IPS-15b (cell line): ENCODE data around the gene FDX2.

ENCODE experiments used
- H3K27me3 ChIP-seq: one replicate; pipeline ENCODE4 v1.6.1; 2013; ENCODE audit warnings: low read length; ENCODE audit not compliant: control insufficient read depth, insufficient read depth
- H3K36me3 ChIP-seq: one replicate; pipeline ENCODE4 v1.6.1; 2013; ENCODE audit warnings: low read length; ENCODE audit not compliant: control insufficient read depth, insufficient read depth
- H3K4me1 ChIP-seq: one replicate; pipeline ENCODE4 v1.6.1; 2013; ENCODE audit warnings: mild to moderate bottlenecking, low read length; ENCODE audit not compliant: control insufficient read depth, insufficient read depth
- H3K4me3 ChIP-seq: one replicate; pipeline ENCODE4 v1.5.1; 2013; ENCODE audit warnings: low read depth, low read length
- H3K9ac ChIP-seq: one replicate; pipeline ENCODE4 v1.6.1; 2013; ENCODE audit warnings: low read depth, mild to moderate bottlenecking, low read length
- H3K9me3 ChIP-seq: one replicate; pipeline ENCODE4 v1.6.1; 2013; ENCODE audit warnings: mild to moderate bottlenecking, low read length; ENCODE audit not compliant: control insufficient read depth, insufficient read depth

Gene FDX2

GRCh38 chr19:10329555-10329954 is 13.7 kb upstream of the FDX2 start:
- Histone ChIP-seq H3K9ac (no peak overlapping the region), H3K4me1 (peaks cover 3% of the 10 kb centered on the region), H3K27me3 (peaks cover 5% of the 10 kb centered on the region), H3K9me3 (no peaks in the 10 kb centered on the region), H3K4me3 (no peak overlapping the region), H3K36me3 (peaks cover 33% of the 10 kb centered on the region)

DNA sequence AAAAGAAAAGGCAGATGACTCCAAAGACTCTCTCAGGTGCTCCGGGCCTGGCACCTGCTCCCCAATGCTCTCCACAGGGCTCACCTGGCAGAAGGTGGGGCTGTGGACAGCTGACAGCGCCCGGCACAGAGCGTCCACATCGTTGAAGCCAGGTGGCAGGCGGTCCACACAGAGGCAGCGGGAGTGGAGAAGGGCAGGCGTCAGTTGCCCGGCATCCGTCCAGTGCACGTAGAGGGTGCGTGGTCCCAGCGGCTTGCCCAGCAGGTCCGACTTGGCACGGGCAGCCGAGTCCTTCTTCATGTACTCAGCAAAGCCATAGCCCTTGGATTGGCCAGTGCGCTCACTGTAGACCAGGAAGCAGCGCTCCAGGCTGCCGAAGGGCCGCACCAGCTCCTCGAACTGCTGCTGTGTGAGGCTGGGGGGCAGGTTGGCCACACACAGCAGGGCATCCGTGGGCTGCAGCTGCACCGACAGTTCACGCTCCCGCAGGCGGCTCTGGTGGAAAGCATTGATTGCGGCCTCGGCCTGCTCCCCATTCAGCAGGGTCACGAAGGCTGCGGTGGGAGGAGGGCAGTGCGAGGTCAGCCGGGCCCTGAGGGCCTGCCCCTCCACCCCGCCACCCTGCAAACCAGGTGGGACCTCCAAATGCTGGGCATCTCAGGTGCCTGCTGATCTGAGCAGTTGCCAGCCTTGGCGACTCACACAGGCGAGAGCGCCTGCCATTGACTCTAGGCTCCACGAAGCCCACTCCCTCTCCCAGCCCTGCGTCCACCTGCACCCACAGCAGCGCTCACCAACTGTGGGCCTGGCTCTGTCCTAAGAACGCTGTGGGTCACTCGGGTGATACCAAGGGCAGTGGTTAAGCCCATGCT is 13.0 kb upstream of the FDX2 start:
- Histone ChIP-seq H3K4me1 (peaks cover 3% of the 10 kb centered on the region), H3K9ac (no peak overlapping the region), H3K9me3 (no peaks in the 10 kb centered on the region), H3K4me3 (no peak overlapping the region), H3K36me3 (peaks cover 40% of the 10 kb centered on the region), H3K27me3 (no peaks in the 10 kb centered on the region)

DNA sequence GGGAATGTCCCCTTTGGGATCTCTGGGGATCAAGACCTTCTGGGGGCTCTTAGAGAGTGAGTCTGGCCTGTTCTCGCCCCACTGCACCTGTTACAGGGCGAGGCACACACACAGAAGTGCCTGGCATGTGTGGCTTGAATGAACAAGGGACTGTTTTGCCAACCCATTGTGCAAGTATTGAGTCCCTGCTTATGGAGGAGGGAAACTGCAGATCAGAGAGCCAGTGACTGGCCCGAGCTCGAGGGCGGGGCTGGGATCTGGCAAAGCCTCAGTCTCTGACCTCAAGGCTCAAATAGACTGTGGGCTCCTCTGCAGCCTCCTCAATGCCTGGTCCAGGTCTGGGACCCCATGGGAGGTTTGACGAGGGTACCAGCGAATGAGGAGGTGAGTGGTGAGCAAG is 12.0 kb upstream of the FDX2 start:
- Histone ChIP-seq H3K9ac (no peak overlapping the region), H3K36me3 (peaks cover 50% of the 10 kb centered on the region), H3K4me1 (peaks cover 3% of the 10 kb centered on the region), H3K4me3 (no peak overlapping the region), H3K27me3 (no peaks in the 10 kb centered on the region), H3K9me3 (no peaks in the 10 kb centered on the region)

GRCh38 chr19:10325732-10326131 is 9.9 kb upstream of the FDX2 start:
- Histone ChIP-seq H3K4me3 (no peak overlapping the region), H3K27me3 (no peaks in the 10 kb centered on the region), H3K4me1 (no peaks in the 10 kb centered on the region), H3K9ac (no peak overlapping the region), H3K9me3 (no peaks in the 10 kb centered on the region), H3K36me3 (peaks cover 70% of the 10 kb centered on the region)

DNA sequence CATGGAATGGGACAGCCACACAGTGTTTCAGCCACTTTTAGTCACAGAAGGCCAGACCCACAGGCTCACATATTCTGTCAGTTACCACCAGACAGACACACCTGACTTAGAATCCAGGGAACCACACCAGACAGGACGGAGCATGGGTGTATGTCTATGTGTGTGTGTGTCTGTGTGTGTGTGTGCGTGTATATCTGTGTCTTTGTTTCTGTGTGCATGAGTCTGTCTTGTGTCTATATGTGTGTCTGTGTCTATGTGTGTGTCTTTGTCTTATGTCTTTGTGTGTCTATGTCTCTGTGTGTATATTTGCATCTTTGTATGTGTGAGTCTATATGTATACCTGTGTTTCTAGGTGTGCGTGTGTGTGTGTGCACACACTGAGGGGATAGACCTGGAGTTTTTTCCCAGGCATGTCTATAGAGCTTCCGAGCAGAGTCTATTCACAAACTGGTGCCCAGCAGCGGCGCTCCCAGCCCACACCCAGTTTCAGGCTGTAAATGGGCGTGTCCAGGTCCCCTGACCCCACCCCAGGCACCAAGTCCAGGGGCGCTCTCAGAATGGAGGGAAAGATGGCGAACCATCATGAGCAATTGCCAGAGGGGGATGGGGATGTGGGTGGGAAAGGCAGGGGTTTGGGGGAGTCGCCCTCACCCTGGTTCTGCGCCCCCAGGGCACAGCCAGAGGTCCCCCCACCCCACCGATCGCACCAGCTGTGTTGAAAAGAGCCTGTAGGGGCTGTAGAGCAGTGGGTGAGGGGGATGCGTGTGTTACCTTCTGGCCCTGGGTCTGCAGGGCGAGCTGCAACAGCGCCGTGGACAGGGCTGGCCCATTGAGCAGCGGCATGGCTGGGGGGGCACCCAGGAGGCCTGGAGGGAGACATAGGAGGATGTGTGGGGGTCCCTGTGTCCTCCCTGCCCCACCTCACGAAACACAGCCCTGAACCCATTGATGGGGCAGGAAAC is 6.3 kb upstream of the FDX2 start:
- no peaks in the 10 kb centered on the region for H3K9me3 ChIP-seq
- no peaks in the 10 kb centered on the region for H3K27me3 ChIP-seq
- H3K4me1 ChIP-seq = no peaks in the 10 kb centered on the region
- H3K36me3 ChIP-seq = peaks cover 56% of the 10 kb centered on the region
- no peak overlapping the region for H3K4me3 ChIP-seq
- no peak overlapping the region for H3K9ac ChIP-seq

- no peaks in the 10 kb centered on the region for H3K9me3 ChIP-seq
- no peak overlapping the region for H3K9ac ChIP-seq
- H3K36me3 ChIP-seq = peaks cover 62% of the 10 kb centered on the region
- H3K4me1 ChIP-seq = no peaks in the 10 kb centered on the region
- H3K4me3 ChIP-seq = no peak overlapping the region
- H3K27me3 ChIP-seq = no peaks in the 10 kb centered on the region
Observed at GRCh38 chr19:10321417-10321797, 5.6 kb upstream of the FDX2 start.

DNA sequence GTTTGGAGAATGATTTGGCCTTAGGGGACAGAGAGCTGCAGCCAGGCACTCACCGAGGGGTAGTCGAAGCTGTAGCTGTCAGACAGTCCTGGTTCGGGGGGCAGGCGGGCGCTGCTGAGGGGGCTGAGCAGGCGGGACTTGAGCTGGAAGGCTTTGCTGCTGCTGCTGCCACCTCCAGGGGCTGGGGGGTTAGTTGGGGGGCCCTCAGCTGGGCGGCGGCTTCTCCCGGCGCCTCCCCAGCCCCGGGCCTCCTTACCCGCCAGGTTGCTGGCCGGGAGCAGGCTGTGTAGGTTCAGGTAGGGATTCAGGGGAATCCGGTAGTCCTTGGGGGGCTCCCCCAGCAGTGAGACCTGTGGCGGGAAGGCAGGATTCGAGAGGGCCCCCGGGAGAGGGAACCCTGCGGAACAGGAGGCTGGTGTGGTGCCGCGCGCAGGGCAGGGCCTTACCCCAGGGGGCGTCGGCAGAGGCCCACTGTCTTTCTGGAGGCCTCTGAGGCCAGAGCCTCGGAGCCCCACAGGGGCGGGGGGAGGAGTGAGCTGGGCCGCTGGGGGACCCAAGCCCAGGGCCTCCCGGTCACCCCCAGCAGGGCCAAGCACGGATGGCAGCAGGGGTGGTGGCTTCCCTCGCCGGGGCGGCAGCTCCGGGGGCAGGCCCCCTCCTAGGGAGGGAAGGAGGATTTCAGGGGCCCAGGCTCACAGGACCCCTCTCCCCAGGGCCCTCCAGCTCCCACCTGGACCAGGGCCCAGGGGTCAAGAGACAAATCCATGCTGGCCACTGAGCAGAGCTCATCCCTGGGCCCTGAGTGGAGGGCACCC is 5.0 kb upstream of the FDX2 start:
- Histone ChIP-seq H3K9me3 (no peaks in the 10 kb centered on the region), H3K4me3 (no peak overlapping the region), H3K36me3 (peaks cover 62% of the 10 kb centered on the region), H3K9ac (no peak overlapping the region), H3K4me1 (no peaks in the 10 kb centered on the region), H3K27me3 (no peaks in the 10 kb centered on the region)

DNA sequence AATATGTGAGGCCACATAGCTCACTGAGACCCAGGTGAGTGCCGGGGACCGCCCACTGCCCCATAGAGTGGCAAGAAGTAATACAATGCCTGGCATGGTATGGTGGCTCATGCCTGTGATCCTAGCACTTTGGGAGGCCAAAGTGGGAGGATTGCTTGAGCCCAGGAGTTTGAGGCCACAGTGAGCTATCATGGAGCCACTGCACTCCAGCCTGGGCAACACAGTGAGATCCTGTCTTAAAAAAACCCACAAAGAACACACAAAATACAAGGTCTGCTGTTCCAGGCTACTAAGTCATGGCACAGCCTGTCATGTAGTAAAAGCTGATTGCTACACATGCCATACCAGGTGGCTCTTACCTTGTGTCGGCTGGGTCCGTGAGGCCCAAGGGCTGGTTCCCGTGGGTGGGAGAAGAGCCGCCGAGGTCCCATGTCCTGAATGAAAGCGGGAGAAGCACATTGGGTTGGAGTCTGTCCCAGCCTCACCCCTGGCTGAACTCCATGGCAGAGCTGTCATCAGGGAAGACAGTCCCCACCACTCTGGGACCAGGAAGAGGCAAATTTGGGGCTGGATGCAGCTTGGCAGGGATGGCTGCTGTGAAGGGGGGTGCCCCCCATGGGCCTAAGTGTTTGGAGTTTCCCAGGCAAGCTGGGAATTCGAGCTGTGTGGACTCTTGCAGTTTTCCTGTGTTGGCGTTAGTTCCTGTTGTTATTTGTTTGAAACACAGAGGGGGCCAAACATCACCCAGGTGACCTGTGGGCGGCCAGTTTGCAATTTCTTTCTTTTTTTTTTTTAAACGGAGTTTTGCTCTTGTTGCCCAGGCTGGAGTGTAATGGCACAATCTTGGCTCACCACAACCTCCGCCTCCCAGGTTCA is 3.2 kb upstream of the FDX2 start:
- no peaks in the 10 kb centered on the region for H3K4me1 ChIP-seq
- H3K4me3 ChIP-seq = no peak overlapping the region
- no peak overlapping the region for H3K9ac ChIP-seq
- H3K9me3 ChIP-seq = no peaks in the 10 kb centered on the region
- no peaks in the 10 kb centered on the region for H3K27me3 ChIP-seq
- peaks cover 55% of the 10 kb centered on the region for H3K36me3 ChIP-seq

GRCh38 chr19:10317857-10318462 is 2.1 kb upstream of the FDX2 start:
- no peaks in the 10 kb centered on the region for H3K9me3 ChIP-seq
- no peak overlapping the region for H3K4me3 ChIP-seq
- no peaks in the 10 kb centered on the region for H3K27me3 ChIP-seq
- H3K4me1 ChIP-seq = no peaks in the 10 kb centered on the region
- H3K9ac ChIP-seq = no peak overlapping the region
- H3K36me3 ChIP-seq = peaks cover 48% of the 10 kb centered on the region

DNA sequence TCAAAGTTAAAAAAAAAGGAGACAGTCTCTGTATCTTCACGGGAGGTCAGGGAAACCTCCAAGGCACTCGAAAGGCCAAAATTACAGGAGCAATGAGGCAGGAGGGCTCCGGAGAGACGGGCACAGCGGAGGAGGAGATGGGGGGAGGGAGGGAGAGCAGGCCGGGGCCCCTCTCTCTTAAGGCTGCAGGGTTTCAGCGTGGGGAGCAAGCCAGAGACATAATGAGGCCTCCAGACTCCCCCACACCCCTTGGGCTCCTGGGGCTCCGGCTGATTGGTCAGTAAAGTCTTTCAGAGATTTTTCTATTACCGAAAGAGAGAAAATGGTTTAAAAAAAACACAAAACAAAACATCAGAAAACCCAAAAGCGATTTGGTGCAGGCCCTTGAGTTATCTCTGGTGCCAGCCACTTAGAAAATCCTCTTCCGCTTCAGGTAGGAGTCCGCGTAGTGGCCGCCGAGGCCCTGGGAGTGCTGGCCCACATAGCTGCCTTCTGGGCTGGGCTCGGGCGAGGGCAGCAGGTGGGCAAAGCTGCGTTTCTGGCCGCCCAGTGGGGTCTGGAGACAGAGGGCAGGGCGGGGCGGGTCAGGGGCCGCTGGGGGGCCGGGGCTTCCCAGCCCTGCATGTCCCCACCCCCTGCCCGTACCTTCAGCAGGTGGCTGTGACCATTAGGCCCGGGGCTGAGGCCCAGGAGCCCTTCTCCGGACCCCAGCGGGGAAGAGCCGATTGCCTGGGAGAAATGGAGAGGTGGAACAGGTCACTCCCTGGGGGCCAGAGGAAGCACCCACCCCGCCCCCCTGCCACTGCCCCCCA is 1.4 kb upstream of the FDX2 start:
- Histone ChIP-seq H3K36me3 (peaks cover 41% of the 10 kb centered on the region), H3K4me3 (no peak overlapping the region), H3K9me3 (no peaks in the 10 kb centered on the region), H3K27me3 (no peaks in the 10 kb centered on the region), H3K4me1 (no peaks in the 10 kb centered on the region), H3K9ac (no peak overlapping the region)
